A549 treated with AZD9567 at 1 μM for 4 hours (cell line): ENCODE data around the gene CT45A5. TPM values are rescaled to one million over a fixed set of nuclear protein-coding genes. Genes with fewer than 3 reads are reported as not detected.

Source experiments
- total RNA-seq: library from RNA; stranded (reverse); fragments of 200-300 nt; extraction: Qiagen RNA extraction; gene quantifications from 5 replicates; pipeline ENCODE4 v1.2.3, GENCODE V29; 2022; ENCODE audit not compliant: insufficient read depth

Gene CT45A5
- 0.11 to 0.14 TPM (median 0.14 TPM) in 3 of 5 replicates, not detected in the others for total RNA-seq

GRCh38 chrX:135785403-135785802 is at the start of gene CT45A5:
TSS of gene CT45A5 (minus strand) at chrX:135785503. CDS start at chrX:135781729, 3,774 bp downstream.

DNA sequence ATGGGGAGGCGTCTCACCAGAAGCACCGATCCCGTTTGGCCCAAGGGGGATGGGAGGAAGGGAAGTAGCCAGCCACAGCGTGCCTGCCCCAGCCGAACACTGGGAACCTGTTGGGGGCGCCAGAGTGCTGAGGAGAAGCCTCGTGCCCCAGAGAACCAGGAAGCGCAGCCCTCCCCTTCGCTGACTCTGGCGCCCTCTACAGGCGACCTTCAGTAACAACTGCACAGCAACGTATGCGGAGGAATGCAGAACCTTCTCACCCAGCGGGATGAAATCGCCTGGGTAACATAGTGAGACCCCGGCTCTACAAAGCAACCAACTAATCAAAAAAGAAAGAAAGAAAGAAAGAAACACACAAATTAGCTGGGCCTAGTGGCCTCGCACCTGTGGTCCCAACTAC is 34.6 kb upstream of the CT45A5 start, which contains the start of gene CT45A2:
CT45A2 (minus strand) TSS at position 101 of the 400 bp plus-strand sequence. CDS start 3,747 bp downstream, outside the sequence.

DNA sequence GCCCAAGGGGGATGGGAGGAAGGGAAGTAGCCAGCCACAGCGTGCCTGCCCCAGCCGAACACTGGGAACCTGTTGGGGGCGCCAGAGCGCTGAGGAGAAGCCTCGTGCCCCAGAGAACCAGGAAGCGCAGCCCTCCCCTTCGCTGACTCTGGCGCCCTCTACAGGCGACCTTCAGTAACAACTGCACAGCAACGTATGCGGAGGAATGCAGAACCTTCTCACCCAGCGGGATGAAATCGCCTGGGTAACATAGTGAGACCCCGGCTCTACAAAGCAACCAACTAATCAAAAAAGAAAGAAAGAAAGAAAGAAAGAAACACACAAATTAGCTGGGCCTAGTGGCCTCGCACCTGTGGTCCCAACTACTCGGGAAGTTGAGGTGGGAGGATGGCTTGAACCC is 17.4 kb upstream of the CT45A5 start, which contains the start of gene CT45A6:
CT45A6 (minus strand) TSS at position 101 of the 400 bp plus-strand sequence. CDS start 3,794 bp downstream, outside the sequence.

DNA sequence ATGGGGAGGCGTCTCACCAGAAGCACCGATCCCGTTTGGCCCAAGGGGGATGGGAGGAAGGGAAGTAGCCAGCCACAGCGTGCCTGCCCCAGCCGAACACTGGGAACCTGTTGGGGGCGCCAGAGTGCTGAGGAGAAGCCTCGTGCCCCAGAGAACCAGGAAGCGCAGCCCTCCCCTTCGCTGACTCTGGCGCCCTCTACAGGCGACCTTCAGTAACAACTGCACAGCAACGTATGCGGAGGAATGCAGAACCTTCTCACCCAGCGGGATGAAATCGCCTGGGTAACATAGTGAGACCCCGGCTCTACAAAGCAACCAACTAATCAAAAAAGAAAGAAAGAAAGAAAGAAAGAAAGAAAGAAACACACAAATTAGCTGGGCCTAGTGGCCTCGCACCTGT is 17.2 kb downstream of the CT45A5 start, which contains the start of gene CT45A3:
CT45A3 (minus strand) TSS at position 101 of the 400 bp plus-strand sequence. CDS start 3,747 bp downstream, outside the sequence.

Other genes starting within 250 kb of the CT45A5 start
- gene CT45A1, start 71.9 kb downstream of the CT45A5 start, total RNA-seq = not detected in 5 replicates
- gene CT45A3, start 17.3 kb downstream of the CT45A5 start, total RNA-seq = 0.15 to 0.29 TPM (median 0.18 TPM) in 4 of 5 replicates, not detected in the other
- not detected in 5 replicates for gene CT45A6, start 17.3 kb upstream of the CT45A5 start, total RNA-seq
- not detected in 5 replicates for gene CT45A2, start 34.5 kb upstream of the CT45A5 start, total RNA-seq
- not detected in 5 replicates for gene CT45A7, start 51.8 kb upstream of the CT45A5 start, total RNA-seq
- gene CT45A8, start 69.0 kb upstream of the CT45A5 start, total RNA-seq = not detected in 5 replicates
- not detected in 5 replicates for gene CT45A9, start 86.3 kb upstream of the CT45A5 start, total RNA-seq
- gene CT45A10, start 107.9 kb upstream of the CT45A5 start, total RNA-seq = 0.19 to 0.51 TPM (median 0.26 TPM) in 3 of 5 replicates, not detected in the others
- 0.03 TPM in 1 of 5 replicates, not detected in the others for gene SAGE1, start 108.2 kb upstream of the CT45A5 start, total RNA-seq
- 16.0 to 21.7 TPM (median 19.2 TPM) in 5 replicates for gene MMGT1, start 188.5 kb upstream of the CT45A5 start, total RNA-seq
- 7.3 to 9.3 TPM (median 8.9 TPM) in 5 replicates for gene SLC9A6, start 199.9 kb upstream of the CT45A5 start, total RNA-seq